ENCODE measurements around the gene TBC1D24. TPM values are rescaled to one million over a fixed set of nuclear protein-coding genes. Genes with fewer than 3 reads are reported as not detected.
A peak's percentile ranks its signal among the peaks of the same experiment; 100 is the strongest.

The TBC1D24 gene
- total and polyA plus RNA-seq, 9 of the 15 experiments (the other 6 are each of a cell fraction or from before 2014, with no cell fraction given): 1.7 to 22.6 (median 7.2) TPM

- TF ChIP-seq UBTF (IDR thresholded peaks at IDR 0.05; ENCODE audit: borderline replicate concordance in 1 of 2, low read depth in 2 of 2, low read length in 2 of 2) (peak in 1 of 2 experiments; percentile 44; a peak in 1 of 4 replicates), ETS1 (conservative IDR thresholded peaks at IDR 0.05; ENCODE audit: control insufficient read depth, low read depth, low read length) (peak; percentile 59; the same call in 1 of the 2 replicates), ZNF3 (CRISPR knock-in tag; IDR thresholded peaks at IDR 0.05) (no peak), NKRF (IDR thresholded peaks at IDR 0.05; ENCODE audit: borderline replicate concordance) (peak; percentile 64; the same call in 1 of the 2 replicates), ZC3H4 (CRISPR knock-in tag; IDR thresholded peaks at IDR 0.05; ENCODE audit: borderline replicate concordance) (no peak), LEF1 (IDR thresholded peaks at IDR 0.05) (no peak), SNAPC5 (CRISPR knock-in tag; IDR thresholded peaks at IDR 0.05) (no peak), ZNF511 (CRISPR knock-in tag; IDR thresholded peaks at IDR 0.05) (no peak; the same call in 1 of the 2 replicates), THRAP3 (IDR thresholded peaks at IDR 0.05; ENCODE audit: borderline replicate concordance) (no peak), ATF4 (CRISPR knock-in tag; IDR thresholded peaks at IDR 0.05) (no peak), ZNF217 (CRISPR knock-in tag; IDR thresholded peaks at IDR 0.05) (no peak), E2F4 (CRISPR knock-in tag; IDR thresholded peaks at IDR 0.05; ENCODE audit: low read depth) (peak; percentile 89; the same call in 1 of the 2 replicates)
These were observed 15.1 kb upstream of the TBC1D24 start, which contains the start of gene TEDC2 (continued) for GRCh38 chr16:2459647-2460390.
